Heart right ventricle (tissue), 16 donors: Measurements from ENCODE around the gene RAPGEF3. TPM values are rescaled to one million over a fixed set of nuclear protein-coding genes. Genes with fewer than 3 reads are reported as not detected.

Source experiments
- ATAC-seq, 8 donors: fragments of 200-7000 bp; cut with Tn5 transposase; one replicate each; pipeline ENCODE4 v1.9.1; 2020; ENCODE audit warnings: mild to moderate bottlenecking in 8 of 8, moderate library complexity in 8 of 8, moderate number of reproducible peaks in 1 of 8
- DNase-seq, 2 donors: peaks; one replicate each; pipeline ENCODE4 v3.0.0-alpha.2; 2020
- H3K27ac ChIP-seq, 10 donors: fragments of 200-600 bp; sonication (generic) in 2 of 10; one replicate each; pipeline versions ENCODE4 v1.5.0 to v1.8.0; 2020 to 2022; ENCODE audit warnings: mild to moderate bottlenecking in 3 of 10
- H3K27me3 ChIP-seq, 7 donors: fragments of 200-600 bp; one replicate each; pipeline ENCODE4 v1.8.0; 2021 to 2022; ENCODE audit warnings: mild to moderate bottlenecking in 2 of 7
- H3K36me3 ChIP-seq, 9 donors: fragments of 200-600 bp; sonication (generic) in 1 of 9; one replicate each; pipeline versions ENCODE4 v1.5.0 to v1.8.0; 2020 to 2022; ENCODE audit warnings: mild to moderate bottlenecking in 2 of 9
- H3K4me1 ChIP-seq, 9 donors: fragments of 200-600 bp; sonication (generic) in 1 of 9; one replicate each; pipeline versions ENCODE4 v1.5.0 to v1.8.0; 2020 to 2022; ENCODE audit warnings: mild to moderate bottlenecking in 4 of 9
- H3K4me3 ChIP-seq, 10 donors: fragments of 200-600 bp; sonication (generic) in 2 of 10; one replicate each; pipeline versions ENCODE4 v1.5.0 to v1.8.0; 2020 to 2022; ENCODE audit warnings: mild to moderate bottlenecking in 7 of 10, moderate library complexity in 2 of 10
- H3K9me3 ChIP-seq, 11 donors: fragments of 200-600 bp in 10 of 11; sonication (generic) in 2 of 11; one replicate each; pipeline versions ENCODE4 v1.5.0 to v1.8.0; 2013 to 2022; ENCODE audit warnings: mild to moderate bottlenecking in 2 of 11, control low read depth in 1 of 11, moderate library complexity in 1 of 11
- WGBS, 2 donors: extraction: QIAGEN DNeasy Blood & Tissue Kit; methylation state at CpG; one replicate each; pipeline ENCODE4 v1.1.7; 2013; ENCODE audit warnings: inconsistent platforms in 1 of 2; 5-methylcytosine and 5-hydroxymethylcytosine counted together
- intact Hi-C, 10 donors: fragments of 100-400 bp; cut with DNase I; formaldehyde crosslinking; loops; one replicate each; pipeline versions ENCODE4 v1.11.1 to v1.14.2; 2022
- polyA plus RNA-seq, 2 donors: library from polyadenylated mRNA; stranded (reverse); fragments of 200-250 nt; gene quantifications; one replicate each; pipeline ENCODE4 v1.2.3, GENCODE V29; 2013
- total RNA-seq, 10 donors: library from RNA; stranded (reverse); fragmentation: NEBNext Ultra II Directional in 3 of 10; extraction: Animal tissue kit (Norgen Biotek cat#: 25700) in 3 of 10; gene quantifications; one replicate each; pipeline versions ENCODE4 v1.2.1 to v1.2.4, GENCODE V29; 2021 to 2023
- TF ChIP-seq, protein P1 (sequence below), 9 donors: fragments of 200-600 bp; sonication (generic) in 2 of 9; IDR thresholded peaks; one replicate each; pipeline versions ENCODE4 v1.5.0 to v1.8.0; 2021 to 2022; ENCODE audit warnings: antibody characterized with exemption in 9 of 9, mild to moderate bottlenecking in 5 of 9, moderate library complexity in 1 of 9
- donor health status: Arrhythmogenic right ventricular cardiomyopathy.
- donor health status: ischemic (EF 13 %, LVEDD 7.1; RV severe dilation, severe dysfunction).
- donor health status: healthy with polysubstance abuse.
- donor health status: DM: no; HTN: yes; CAD: no.
- donor health status: DM: no; HTN: no; CAD: no.
- donor health status: ischemic (EF 25% LVEDD 6.9; RV normal size, moderate dysfunction).
- donor health status: ischemic (EF 25% LVEDD 5.7; RV mildly dilated, moderate dysfunction).
- donor health status: healthy.
- donor health status: DM: yes; HTN: yes; CAD: no.
- donor health status: Ischemic cardiomyopathy.
- donor health status: ischemic (EF 35%, LVEDD 5.7; RV mildly dilated, moderate dysfunction).
- donor health status: nonischemic (EF 11% LVEDD 7.7; RV severe dilation, severe dysfunction).
- donor health status: DM: yes; HTN: yes; CAD: no.
- donor health status: PGD.
- donor health status: ischemic (EF 29% LVEDD 5.4; RV normal size, mild dysfunction).
- donor health status: nonischemic (EF 23%, LVEDD 6.1; RV moderate dilation, normal function).

Gene RAPGEF3
- total and polyA plus RNA-seq, 12 donors, result 9.5 to 173 (median 20.1) TPM

DNA sequence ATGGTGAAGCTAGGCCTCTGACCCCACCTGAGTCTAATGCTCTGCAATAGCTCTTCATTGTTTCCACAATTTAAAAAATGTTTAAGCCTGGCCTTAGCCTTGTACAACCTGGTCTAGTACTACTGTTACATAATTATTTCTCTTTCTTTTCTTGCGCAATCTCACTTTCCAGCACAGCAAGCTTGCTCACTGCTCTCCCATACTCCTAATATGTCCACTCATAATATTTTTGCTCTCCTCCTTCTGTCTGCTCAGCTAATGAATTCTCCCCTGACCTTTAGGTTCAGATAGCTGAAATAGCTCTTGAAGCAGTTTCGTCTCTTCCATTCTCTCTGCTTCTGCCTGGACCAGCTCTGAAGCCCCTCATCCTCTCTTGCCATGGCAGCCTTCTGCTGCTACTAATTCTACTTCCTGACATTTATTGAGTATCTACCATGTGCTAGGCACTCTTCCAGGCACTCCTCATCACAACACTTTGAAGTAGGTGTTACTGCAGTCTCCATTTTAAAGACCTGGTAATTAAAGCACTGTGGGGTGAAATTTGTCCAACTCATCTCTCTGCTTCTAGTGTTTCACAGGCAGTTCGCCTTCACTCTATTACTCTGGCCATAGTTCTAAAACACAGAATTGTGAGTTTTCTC is 11.5 kb upstream of the RAPGEF3 start:
- intact Hi-C loops, result loop anchor here in 1 of 10 donors (10.0 kb wide), 1 partner anchor 65 kb away; no protein-coding TSS in a partner anchor
- WGBS, 2 donors, result 87 to 91% methylated on average over 3 of the region's 3 CpGs
- DNase-seq (no peak), ATAC-seq (no peak)
- H3K27me3 ChIP-seq, result no peaks in the 10 kb centered on the region
- H3K4me1 ChIP-seq, result peaks cover 9 to 61% (median 36%) of the 10 kb centered on the region in 9 donors
- H3K27ac ChIP-seq, result no peak overlapping the region
- H3K4me3 ChIP-seq, result no peak overlapping the region
- no peaks in the 10 kb centered on the region for H3K9me3 ChIP-seq
- H3K36me3 ChIP-seq, result no peaks in the 10 kb centered on the region
- TF ChIP-seq, protein P1, sequence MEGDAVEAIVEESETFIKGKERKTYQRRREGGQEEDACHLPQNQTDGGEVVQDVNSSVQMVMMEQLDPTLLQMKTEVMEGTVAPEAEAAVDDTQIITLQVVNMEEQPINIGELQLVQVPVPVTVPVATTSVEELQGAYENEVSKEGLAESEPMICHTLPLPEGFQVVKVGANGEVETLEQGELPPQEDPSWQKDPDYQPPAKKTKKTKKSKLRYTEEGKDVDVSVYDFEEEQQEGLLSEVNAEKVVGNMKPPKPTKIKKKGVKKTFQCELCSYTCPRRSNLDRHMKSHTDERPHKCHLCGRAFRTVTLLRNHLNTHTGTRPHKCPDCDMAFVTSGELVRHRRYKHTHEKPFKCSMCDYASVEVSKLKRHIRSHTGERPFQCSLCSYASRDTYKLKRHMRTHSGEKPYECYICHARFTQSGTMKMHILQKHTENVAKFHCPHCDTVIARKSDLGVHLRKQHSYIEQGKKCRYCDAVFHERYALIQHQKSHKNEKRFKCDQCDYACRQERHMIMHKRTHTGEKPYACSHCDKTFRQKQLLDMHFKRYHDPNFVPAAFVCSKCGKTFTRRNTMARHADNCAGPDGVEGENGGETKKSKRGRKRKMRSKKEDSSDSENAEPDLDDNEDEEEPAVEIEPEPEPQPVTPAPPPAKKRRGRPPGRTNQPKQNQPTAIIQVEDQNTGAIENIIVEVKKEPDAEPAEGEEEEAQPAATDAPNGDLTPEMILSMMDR (IDR thresholded peaks at IDR 0.05), result no peak

DNA sequence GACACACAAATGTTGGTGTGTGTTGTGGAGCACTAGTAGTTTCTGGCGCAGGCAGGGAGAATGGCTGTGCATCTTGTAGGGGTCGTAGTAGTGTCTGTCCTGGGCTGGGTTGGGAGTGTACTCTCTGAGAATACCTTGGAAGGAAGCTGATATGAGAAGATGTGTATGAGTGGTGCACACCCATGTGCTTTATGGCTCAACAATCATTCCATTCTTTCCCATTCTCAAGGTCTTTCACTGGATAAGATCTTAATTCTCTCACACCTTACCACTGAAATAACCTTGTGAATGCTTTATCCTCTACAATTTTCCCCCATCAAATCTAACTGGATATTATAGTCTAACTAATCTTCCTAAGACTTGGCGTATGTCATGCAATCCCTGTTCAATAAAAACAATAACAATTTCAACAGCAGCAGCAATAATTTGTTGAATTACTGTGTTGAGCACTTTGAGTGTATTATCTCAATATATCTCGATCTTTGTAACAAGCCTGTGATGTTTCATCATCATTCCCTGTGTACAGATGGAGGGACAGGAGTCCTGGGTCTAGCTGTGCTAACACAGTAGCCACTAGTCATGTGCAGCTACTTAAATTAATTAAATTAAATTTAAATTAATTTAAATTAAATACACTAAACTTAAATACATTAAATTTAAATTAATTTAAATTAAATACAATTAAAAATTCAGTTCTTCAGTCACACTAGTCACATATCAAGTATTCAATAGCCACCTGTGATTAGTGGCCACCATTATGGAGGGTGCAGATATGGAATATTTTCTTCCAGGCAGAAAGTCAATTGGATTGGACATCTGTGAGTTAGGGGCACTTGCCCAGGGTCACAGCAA is 10.8 kb upstream of the RAPGEF3 start:
- peak overlapping the region in 1 of 10 donors; percentile 21 for H3K27ac ChIP-seq
- no peaks in the 10 kb centered on the region for H3K36me3 ChIP-seq
- H3K4me1 ChIP-seq, result peaks cover 4 to 56% (median 31%) of the 10 kb centered on the region in 9 donors
- ATAC-seq, result no peak
- no peak for DNase-seq
- H3K4me3 ChIP-seq, result no peak overlapping the region
- TF ChIP-seq, protein P1 (IDR thresholded peaks at IDR 0.05), result no peak
- WGBS, 2 donors, result 90% methylated on average over 4 of the region's 4 CpGs
- H3K9me3 ChIP-seq, result no peaks in the 10 kb centered on the region
- H3K27me3 ChIP-seq, result no peaks in the 10 kb centered on the region
- intact Hi-C loops, result loop anchor here in 4 of 10 donors (2.0 to 10.0 kb wide), 3 partner anchors 52 to 65 kb away; no protein-coding TSS in a partner anchor

DNA sequence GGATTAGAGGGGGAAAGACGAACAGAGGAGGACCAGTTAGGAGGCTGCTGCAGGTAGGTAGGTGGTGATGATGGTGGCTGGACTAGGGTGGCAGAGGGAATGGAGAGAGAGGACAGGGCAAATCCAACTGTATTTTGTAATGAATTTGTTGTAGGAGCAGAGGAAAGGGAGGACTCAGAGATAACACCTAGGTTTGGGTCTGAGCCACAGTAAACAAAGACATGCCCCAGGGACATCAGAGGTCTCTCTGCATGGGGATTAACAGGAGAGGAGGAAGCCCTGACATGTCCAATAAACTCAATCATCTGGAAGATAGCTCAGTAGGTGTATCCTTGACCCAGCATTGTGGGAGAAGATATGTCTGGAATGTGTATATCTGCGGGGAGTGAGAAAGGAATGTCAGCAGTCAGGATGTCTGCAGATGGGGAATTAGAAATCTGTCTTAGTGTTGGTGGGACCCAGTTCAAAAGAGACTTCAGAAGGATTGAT is 9.7 kb upstream of the RAPGEF3 start:
- TF ChIP-seq, protein P1 (IDR thresholded peaks at IDR 0.05), result no peak
- Histone ChIP-seq H3K27ac (peak overlapping the region in 1 of 10 donors; percentile 21), H3K9me3 (no peaks in the 10 kb centered on the region), H3K36me3 (no peaks in the 10 kb centered on the region), H3K4me3 (no peak overlapping the region), H3K4me1 (peaks cover 0 to 55% (median 29%) of the 10 kb centered on the region in 9 donors), H3K27me3 (no peaks in the 10 kb centered on the region)
- intact Hi-C loops, result loop anchor here in 3 of 10 donors (2.0 to 5.0 kb wide), 2 partner anchors 51 to 52 kb away; no protein-coding TSS in a partner anchor
- ATAC-seq, result no peak
- DNase-seq, result no peak
- WGBS, 2 donors, result 41 to 47% methylated on average over 2 of the region's 2 CpGs

DNA sequence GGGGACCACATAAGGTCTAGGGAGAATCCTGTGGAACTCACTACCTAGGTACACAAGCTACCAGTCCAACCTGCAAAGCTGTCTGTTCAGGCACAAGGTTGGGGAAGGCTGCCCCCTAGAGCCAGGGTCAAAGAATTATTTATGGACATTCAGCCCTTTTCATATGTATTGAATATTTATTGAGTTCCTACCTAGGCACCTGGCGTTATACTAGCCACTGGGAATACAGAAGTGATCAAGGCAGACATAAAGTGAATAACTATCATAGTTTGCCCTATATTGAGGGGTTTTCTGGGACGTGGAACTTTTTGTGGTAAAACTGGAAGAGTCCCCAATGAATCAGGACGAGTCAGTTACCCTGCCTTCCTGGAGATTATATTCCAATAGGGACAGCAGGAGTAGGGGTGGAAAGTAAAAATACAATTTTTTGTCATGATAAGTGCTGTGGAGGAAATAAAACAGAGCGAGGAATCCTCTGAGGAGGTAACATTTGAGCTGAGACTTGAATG is 8.6 kb upstream of the RAPGEF3 start:
- ATAC-seq, result peak in 7 of 8 donors; percentile 23 to 60 (median 39)
- H3K27ac ChIP-seq, result no peak overlapping the region
- H3K4me3 ChIP-seq, result no peak overlapping the region
- no peaks in the 10 kb centered on the region for H3K9me3 ChIP-seq
- TF ChIP-seq, protein P1 (IDR thresholded peaks at IDR 0.05), result peak; percentile 37 to 78 (median 70)
- no peaks in the 10 kb centered on the region for H3K36me3 ChIP-seq
- peaks cover 0 to 59% (median 30%) of the 10 kb centered on the region in 9 donors for H3K4me1 ChIP-seq
- intact Hi-C loops, result loop anchor here in 6 of 10 donors (2.0 to 5.0 kb wide), 2 partner anchors 50 to 52 kb away; no protein-coding TSS in a partner anchor
- no peaks in the 10 kb centered on the region for H3K27me3 ChIP-seq
- peak; percentile 57 to 72 for DNase-seq
- WGBS, 2 donors, result 59 to 72% methylated on average over 4 of the region's 4 CpGs
